ENCODE measurements around the gene DBT.

The DBT gene

GRCh38 chr1:100232156-100232555, 17.5 kb downstream of the DBT start:
- H2AFZ ChIP-seq (ENCODE audit: low read depth, low read length, severe bottlenecking): no peak overlapping the region
- no peak overlapping the region for H3K4me2 ChIP-seq (ENCODE audit: low read depth, low read length, poor library complexity, severe bottlenecking)
- H3K9ac ChIP-seq (ENCODE audit: low read length): no peak overlapping the region
- H3F3A ChIP-seq (ENCODE audit: insufficient read depth): no peaks in the 10 kb centered on the region
- H3K9me2 ChIP-seq (replicated peaks; ENCODE audit: insufficient read depth, low read length): no peaks in the 10 kb centered on the region
- no peaks in the 10 kb centered on the region for H3K27me3 ChIP-seq (ENCODE audit: low read length)
- peaks cover 11% of the 10 kb centered on the region; the same call in 1 of the 2 replicates for H3K36me3 ChIP-seq (ENCODE audit: low read length)
- no peaks in the 10 kb centered on the region for H4K20me1 ChIP-seq (ENCODE audit: low read depth, low read length)
- TF ChIP-seq CTCF (IDR thresholded peaks at IDR 0.05; ENCODE audit: insufficient read depth, low read length, poor library complexity, severe bottlenecking): no peak
- H3K9me3 ChIP-seq (ENCODE audit: insufficient read depth, low read length): no peaks in the 10 kb centered on the region
- H3K79me2 ChIP-seq (ENCODE audit: insufficient read depth, low read length): no peaks in the 10 kb centered on the region
- no peak overlapping the region for H3K27ac ChIP-seq (ENCODE audit: low read depth, low read length)
- no peak overlapping the region for H3K4me3 ChIP-seq (ENCODE audit: insufficient read depth, low read length, poor library complexity, severe bottlenecking)

- Histone ChIP-seq H3K9me2 (replicated peaks; ENCODE audit: insufficient read depth, low read length) (no peaks in the 10 kb centered on the region), H3K9ac (ENCODE audit: low read length) (no peak overlapping the region), H3K27ac (ENCODE audit: low read depth, low read length) (no peak overlapping the region), H3K9me3 (ENCODE audit: insufficient read depth, low read length) (no peaks in the 10 kb centered on the region), H3K27me3 (ENCODE audit: low read length) (no peaks in the 10 kb centered on the region), H3K36me3 (ENCODE audit: low read length) (peaks cover 11% of the 10 kb centered on the region; the same call in 1 of the 2 replicates), H3K4me2 (ENCODE audit: low read depth, low read length, poor library complexity, severe bottlenecking) (no peak overlapping the region), H2AFZ (ENCODE audit: low read depth, low read length, severe bottlenecking) (no peak overlapping the region), H3K79me2 (ENCODE audit: insufficient read depth, low read length) (no peaks in the 10 kb centered on the region), H3K4me3 (ENCODE audit: insufficient read depth, low read length, poor library complexity, severe bottlenecking) (no peak overlapping the region), H3F3A (ENCODE audit: insufficient read depth) (no peaks in the 10 kb centered on the region), H4K20me1 (ENCODE audit: low read depth, low read length) (no peaks in the 10 kb centered on the region)
- TF ChIP-seq EZH2phosphoT487 (conservative IDR thresholded peaks at IDR 0.05; ENCODE audit: low read length) (no peak), CTCF (IDR thresholded peaks at IDR 0.05; ENCODE audit: insufficient read depth, low read length, poor library complexity, severe bottlenecking) (no peak)
Measured at GRCh38 chr1:100231721-100232120, 17.9 kb downstream of the DBT start.

- Histone ChIP-seq H3K9me3 (ENCODE audit: insufficient read depth, low read length) (no peaks in the 10 kb centered on the region), H3K9ac (ENCODE audit: low read length) (no peak overlapping the region), H3K79me2 (ENCODE audit: insufficient read depth, low read length) (no peaks in the 10 kb centered on the region), H3K27me3 (ENCODE audit: low read length) (no peaks in the 10 kb centered on the region), H3K4me2 (ENCODE audit: low read depth, low read length, poor library complexity, severe bottlenecking) (no peak overlapping the region), H3F3A (ENCODE audit: insufficient read depth) (no peaks in the 10 kb centered on the region), H3K9me2 (replicated peaks; ENCODE audit: insufficient read depth, low read length) (no peaks in the 10 kb centered on the region), H2AFZ (ENCODE audit: low read depth, low read length, severe bottlenecking) (no peak overlapping the region), H3K27ac (ENCODE audit: low read depth, low read length) (no peak overlapping the region), H3K36me3 (ENCODE audit: low read length) (peaks cover 11% of the 10 kb centered on the region; the same call in 1 of the 2 replicates), H4K20me1 (ENCODE audit: low read depth, low read length) (no peaks in the 10 kb centered on the region), H3K4me3 (ENCODE audit: insufficient read depth, low read length, poor library complexity, severe bottlenecking) (no peak overlapping the region)
- TF ChIP-seq CTCF (IDR thresholded peaks at IDR 0.05; ENCODE audit: insufficient read depth, low read length, poor library complexity, severe bottlenecking): no peak
- TF ChIP-seq EZH2phosphoT487 (conservative IDR thresholded peaks at IDR 0.05; ENCODE audit: low read length): no peak
Measured at GRCh38 chr1:100230765-100231164, 18.9 kb downstream of the DBT start.

All from SU-DHL-6 (cell line).